Measurements from ENCODE around the gene GPR158. TPM values are rescaled to one million over a fixed set of nuclear protein-coding genes. Genes with fewer than 3 reads are reported as not detected.

Gene GPR158
- total RNA-seq, 4 donors from 2014 or later, result 0.07 to 0.27 TPM; not detected in 2

DNA sequence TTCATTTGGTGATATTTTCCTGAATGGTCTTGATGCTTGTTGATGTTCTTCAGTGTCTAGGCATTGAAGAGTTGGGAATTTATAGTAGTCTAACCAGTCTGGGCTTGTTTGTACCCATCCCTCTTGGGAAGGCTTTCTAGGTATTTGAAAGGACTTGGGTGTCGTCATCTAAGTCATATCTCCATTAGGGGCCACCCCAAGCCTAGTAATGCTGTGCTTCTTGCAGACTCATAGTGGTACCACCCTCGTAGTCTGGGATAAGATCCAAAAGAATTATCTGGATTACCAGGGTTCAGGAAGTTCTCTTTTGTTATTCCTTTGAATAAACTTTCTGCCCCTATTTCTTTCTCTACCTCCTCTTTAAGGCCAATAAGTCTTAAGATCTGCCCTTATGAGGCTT is 439.9 kb downstream of the GPR158 start:
- Histone ChIP-seq H3K4me1 (no peaks in the 10 kb centered on the region), H3K27me3 (no peaks in the 10 kb centered on the region), H3K27ac (no peak overlapping the region), H3K9me3 (peaks cover 0 to 11% (median 0%) of the 10 kb centered on the region in 3 donors), H3K36me3 (no peaks in the 10 kb centered on the region), H3K4me3 (no peak overlapping the region)
- no peak for ATAC-seq
- no peak for TF ChIP-seq EP300 (IDR thresholded peaks at IDR 0.05)
- TF ChIP-seq, protein P1, sequence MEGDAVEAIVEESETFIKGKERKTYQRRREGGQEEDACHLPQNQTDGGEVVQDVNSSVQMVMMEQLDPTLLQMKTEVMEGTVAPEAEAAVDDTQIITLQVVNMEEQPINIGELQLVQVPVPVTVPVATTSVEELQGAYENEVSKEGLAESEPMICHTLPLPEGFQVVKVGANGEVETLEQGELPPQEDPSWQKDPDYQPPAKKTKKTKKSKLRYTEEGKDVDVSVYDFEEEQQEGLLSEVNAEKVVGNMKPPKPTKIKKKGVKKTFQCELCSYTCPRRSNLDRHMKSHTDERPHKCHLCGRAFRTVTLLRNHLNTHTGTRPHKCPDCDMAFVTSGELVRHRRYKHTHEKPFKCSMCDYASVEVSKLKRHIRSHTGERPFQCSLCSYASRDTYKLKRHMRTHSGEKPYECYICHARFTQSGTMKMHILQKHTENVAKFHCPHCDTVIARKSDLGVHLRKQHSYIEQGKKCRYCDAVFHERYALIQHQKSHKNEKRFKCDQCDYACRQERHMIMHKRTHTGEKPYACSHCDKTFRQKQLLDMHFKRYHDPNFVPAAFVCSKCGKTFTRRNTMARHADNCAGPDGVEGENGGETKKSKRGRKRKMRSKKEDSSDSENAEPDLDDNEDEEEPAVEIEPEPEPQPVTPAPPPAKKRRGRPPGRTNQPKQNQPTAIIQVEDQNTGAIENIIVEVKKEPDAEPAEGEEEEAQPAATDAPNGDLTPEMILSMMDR (IDR thresholded peaks at IDR 0.05), result no peak
- TF ChIP-seq POLR2A (IDR thresholded peaks at IDR 0.05), result no peak
- TF ChIP-seq POLR2AphosphoS5 (IDR thresholded peaks at IDR 0.05), result no peak
- WGBS, 2 donors (ENCODE audit: low coverage in 1 of 2), result 70 to 86% methylated on average over 1 of the region's 2 CpGs

GRCh38 chr10:25615926-25616325 is 441.1 kb downstream of the GPR158 start:
- ATAC-seq, result no peak
- peaks cover 0 to 5% (median 0%) of the 10 kb centered on the region in 3 donors for H3K9me3 ChIP-seq
- no peak overlapping the region for H3K27ac ChIP-seq
- TF ChIP-seq, protein P1 (IDR thresholded peaks at IDR 0.05), result no peak
- no peak for TF ChIP-seq POLR2AphosphoS5 (IDR thresholded peaks at IDR 0.05)
- no peak for TF ChIP-seq POLR2A (IDR thresholded peaks at IDR 0.05)
- no peak for TF ChIP-seq EP300 (IDR thresholded peaks at IDR 0.05)
- no peaks in the 10 kb centered on the region for H3K4me1 ChIP-seq
- 75 to 80% methylated on average over 1 to 2 of the region's 5 CpGs for WGBS, 2 donors (ENCODE audit: low coverage in 1 of 2)
- H3K4me3 ChIP-seq, result no peak overlapping the region
- H3K36me3 ChIP-seq, result no peaks in the 10 kb centered on the region
- no peaks in the 10 kb centered on the region for H3K27me3 ChIP-seq

DNA sequence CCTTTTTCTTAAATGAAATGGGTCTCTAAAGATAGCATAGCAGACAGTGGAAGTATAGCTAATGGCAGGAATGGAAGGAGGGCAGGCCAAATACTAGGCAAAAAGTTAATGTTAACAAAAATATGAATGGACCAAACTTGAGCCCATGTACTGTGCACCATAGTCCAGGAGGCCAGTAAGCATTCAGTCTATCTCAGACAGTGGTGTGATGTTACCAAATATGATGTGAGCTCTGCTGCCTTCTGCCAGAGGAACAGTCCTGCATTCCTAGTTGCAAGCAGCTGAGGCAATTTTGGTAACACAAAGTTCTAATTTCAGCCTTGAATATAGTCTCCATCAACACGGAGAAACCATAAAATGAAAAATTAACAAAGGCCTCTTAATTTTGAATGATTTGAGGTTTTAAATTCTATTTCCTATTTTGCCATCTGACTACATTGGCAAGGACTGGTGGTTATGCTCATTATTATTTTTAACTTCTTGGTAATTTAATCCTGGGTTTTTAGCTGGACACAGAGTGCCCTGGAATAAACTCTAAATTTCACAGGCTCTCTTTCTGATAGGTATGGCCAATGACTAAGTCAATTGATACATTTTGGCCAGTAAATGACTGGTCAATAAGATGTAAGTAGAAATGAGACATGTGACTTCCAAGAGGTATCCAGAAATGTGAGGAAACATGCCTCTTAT is 442.2 kb downstream of the GPR158 start:
- Histone ChIP-seq H3K4me1 (no peaks in the 10 kb centered on the region), H3K9me3 (peaks cover 0 to 5% (median 0%) of the 10 kb centered on the region in 3 donors), H3K4me3 (no peak overlapping the region), H3K36me3 (no peaks in the 10 kb centered on the region), H3K27ac (no peak overlapping the region), H3K27me3 (no peaks in the 10 kb centered on the region)
- no peak for ATAC-seq
- 86 to 93% methylated on average over 1 of the region's 1 CpG for WGBS, 2 donors (ENCODE audit: low coverage in 1 of 2)
- no peak for TF ChIP-seq POLR2A (IDR thresholded peaks at IDR 0.05)
- no peak for TF ChIP-seq POLR2AphosphoS5 (IDR thresholded peaks at IDR 0.05)
- TF ChIP-seq EP300 (IDR thresholded peaks at IDR 0.05), result no peak
- TF ChIP-seq, protein P1 (IDR thresholded peaks at IDR 0.05), result no peak

GRCh38 chr10:25627606-25628005 is 452.8 kb downstream of the GPR158 start:
- Histone ChIP-seq H3K36me3 (no peaks in the 10 kb centered on the region), H3K9me3 (no peaks in the 10 kb centered on the region), H3K27ac (no peak overlapping the region), H3K27me3 (no peaks in the 10 kb centered on the region), H3K4me3 (no peak overlapping the region), H3K4me1 (no peaks in the 10 kb centered on the region)
- TF ChIP-seq POLR2AphosphoS5 (IDR thresholded peaks at IDR 0.05) (no peak), EP300 (IDR thresholded peaks at IDR 0.05) (no peak), POLR2A (IDR thresholded peaks at IDR 0.05) (no peak)
- no peak for ATAC-seq
- WGBS, 2 donors (ENCODE audit: low coverage in 1 of 2), result 79 to 83% methylated on average over 2 to 3 of the region's 3 CpGs

GRCh38 chr10:25629333-25629732 is 454.5 kb downstream of the GPR158 start:
- no peaks in the 10 kb centered on the region for H3K4me1 ChIP-seq
- no peak for ATAC-seq
- H3K9me3 ChIP-seq, result no peaks in the 10 kb centered on the region
- H3K4me3 ChIP-seq, result no peak overlapping the region
- no peaks in the 10 kb centered on the region for H3K27me3 ChIP-seq
- no peak overlapping the region for H3K27ac ChIP-seq
- H3K36me3 ChIP-seq, result no peaks in the 10 kb centered on the region
- TF ChIP-seq EP300 (IDR thresholded peaks at IDR 0.05) (no peak), POLR2A (IDR thresholded peaks at IDR 0.05) (no peak), POLR2AphosphoS5 (IDR thresholded peaks at IDR 0.05) (no peak)
- TF ChIP-seq, protein P1 (IDR thresholded peaks at IDR 0.05), result no peak
